Thyroid gland (tissue), 4 donors: Measurements from ENCODE around the gene TIMM17A.

Source experiments
- CTCF ChIP-seq, 6 experiments: fragments of 200-600 bp in 3 of 6; fragments of 450-650 bp in 3 of 6; sonication (generic) in 3 of 6; IDR thresholded peaks; one replicate each; pipeline ENCODE4 v1.5.1; 2016 to 2019; ENCODE audit warnings: antibody characterized with exemption in 6 of 6, mild to moderate bottlenecking in 2 of 6, inconsistent platforms in 1 of 6, moderate library complexity in 1 of 6
- POLR2A ChIP-seq, 2 donors: fragments of 450-650 bp; IDR thresholded peaks; one replicate each; pipeline ENCODE4 v1.6.1; 2017; ENCODE audit warnings: antibody characterized with exemption in 2 of 2, mild to moderate bottlenecking in 2 of 2, moderate library complexity in 1 of 2

- TF ChIP-seq POLR2A (IDR thresholded peaks at IDR 0.05) (no peak), CTCF (IDR thresholded peaks at IDR 0.05) (no peak)
Observed at GRCh38 chr1:201939574-201939973, 15.7 kb upstream of the TIMM17A start.
